ENCODE results near the gene SC5D.

SC5D gene

GRCh38 chr11:121340032-121340580 is 47.5 kb downstream of the SC5D start:
- H3K4me3 ChIP-seq (ENCODE audit: low read depth, low read length) = no peak overlapping the region
- no peak for DNase-seq (ENCODE audit: low read depth)
- in situ Hi-C loops (cut with HindIII; ENCODE audit: low sequenced_read_pairs) = no loop called here
- TF ChIP-seq CTCF (IDR thresholded peaks at IDR 0.05; ENCODE audit: low read depth, low read length, missing control alignments) = no peak

- DNase-seq (ENCODE audit: low read depth) = no peak
- no peak for TF ChIP-seq CTCF (IDR thresholded peaks at IDR 0.05; ENCODE audit: low read depth, low read length, missing control alignments)
- no peak overlapping the region for H3K4me3 ChIP-seq (ENCODE audit: low read depth, low read length)
- in situ Hi-C loops (cut with HindIII; ENCODE audit: low sequenced_read_pairs) = no loop called here
Measured at GRCh38 chr11:121341609-121342008, 49.0 kb downstream of the SC5D start.

- no peak for TF ChIP-seq CTCF (IDR thresholded peaks at IDR 0.05; ENCODE audit: low read depth, low read length, missing control alignments)
- no peak overlapping the region for H3K4me3 ChIP-seq (ENCODE audit: low read depth, low read length)
- no peak for DNase-seq (ENCODE audit: low read depth)
- in situ Hi-C loops (cut with HindIII; ENCODE audit: low sequenced_read_pairs) = no loop called here
Measured at GRCh38 chr11:121344824-121345223, 52.3 kb downstream of the SC5D start.

GRCh38 chr11:121347094-121347493 is 54.5 kb downstream of the SC5D start:
- TF ChIP-seq CTCF (IDR thresholded peaks at IDR 0.05; ENCODE audit: low read depth, low read length, missing control alignments) = no peak
- in situ Hi-C loops (cut with HindIII; ENCODE audit: low sequenced_read_pairs) = no loop called here
- no peak for DNase-seq (ENCODE audit: low read depth)
- no peak overlapping the region for H3K4me3 ChIP-seq (ENCODE audit: low read depth, low read length)

- in situ Hi-C loops (cut with HindIII; ENCODE audit: low sequenced_read_pairs) = no loop called here
- TF ChIP-seq CTCF (IDR thresholded peaks at IDR 0.05; ENCODE audit: low read depth, low read length, missing control alignments) = no peak
- H3K4me3 ChIP-seq (ENCODE audit: low read depth, low read length) = no peak overlapping the region
- DNase-seq (ENCODE audit: low read depth) = no peak
Measured at GRCh38 chr11:121347813-121348212, 55.2 kb downstream of the SC5D start.

GRCh38 chr11:121348220-121348875 is 55.8 kb downstream of the SC5D start:
- in situ Hi-C loops (cut with HindIII; ENCODE audit: low sequenced_read_pairs) = no loop called here
- DNase-seq (ENCODE audit: low read depth) = no peak
- no peak for TF ChIP-seq CTCF (IDR thresholded peaks at IDR 0.05; ENCODE audit: low read depth, low read length, missing control alignments)
- H3K4me3 ChIP-seq (ENCODE audit: low read depth, low read length) = no peak overlapping the region

Measured in astrocyte of the cerebellum (primary cell).